T-cell (primary cell): Measurements from ENCODE around the gene ZBTB18. TPM values are rescaled to one million over a fixed set of nuclear protein-coding genes. Genes with fewer than 3 reads are reported as not detected.
A peak's percentile ranks its signal among the peaks of the same experiment; 100 is the strongest.

Source experiments
- ATAC-seq, 4 experiments: fragments of 200-7000 bp in 3 of 4; fragments of 150-1000 bp in 1 of 4; cut with Tn5 transposase; replicated peaks in 1 of 4; 1 replicate in 3 of 4; 2 replicates in 1 of 4; pipeline ENCODE4 v1.10.0; 2021; ENCODE audit warnings: moderate library complexity in 3 of 4, mild to moderate bottlenecking in 2 of 4, moderate number of reproducible peaks in 1 of 4
- CTCF ChIA-PET, 2 donors: fragments of 300-600 bp; sonication (Branson Sonifier 250); formaldehyde crosslinking; loops; one replicate each; lab custom pipeline; 2022; ENCODE audit warnings: antibody characterized with exemption in 2 of 2; lab: Charles Lee
- POLR2A ChIA-PET, 2 donors: fragments of 300-600 bp; sonication (Branson Sonifier 250); formaldehyde crosslinking; loops; one replicate each; lab custom pipeline; 2022; ENCODE audit warnings: antibody characterized with exemption in 2 of 2; lab: Charles Lee
- DNase-seq, 35 experiments: peaks; one replicate each; pipeline versions ENCODE4 v3.0.0 to v3.0.0-alpha.2; 2013 to 2023
- H3K27ac ChIP-seq: one replicate; pipeline ENCODE4 v1.5.1; 2013; ENCODE audit warnings: low read length
- H3K27me3 ChIP-seq, 2 experiments: replicated peaks in 1 of 2; 1 replicate in 1 of 2; 2 replicates in 1 of 2; pipeline versions ENCODE4 v1.6.1 to v1.7.0; 2013; ENCODE audit warnings: low read length in 1 of 2, mixed read lengths in 1 of 2; ENCODE audit not compliant: control insufficient read depth in 2 of 2, insufficient read depth in 2 of 2; ENCODE audit errors: extremely low read depth in 1 of 2
- H3K36me3 ChIP-seq, 2 donors: 1 replicate in 1 of 2; 2 replicates in 1 of 2; pipeline versions ENCODE4 v1.6.1 to v1.7.0; 2013; ENCODE audit warnings: low read length in 1 of 2; ENCODE audit not compliant: control insufficient read depth in 2 of 2, insufficient read depth in 1 of 2; ENCODE audit errors: extremely low read depth in 1 of 2
- H3K4me1 ChIP-seq, 2 experiments: 1 replicate in 1 of 2; 2 replicates in 1 of 2; pipeline versions ENCODE4 v1.6.1 to v1.7.0; 2013; ENCODE audit warnings: low read length in 2 of 2, mixed read lengths in 1 of 2; ENCODE audit not compliant: insufficient read depth in 2 of 2, control insufficient read depth in 1 of 2; ENCODE audit errors: extremely low read depth in 1 of 2
- H3K4me3 ChIP-seq, 2 donors: 1 replicate in 1 of 2; 2 replicates in 1 of 2; pipeline versions ENCODE4 v1.5.1 to v1.7.0; 2013; ENCODE audit warnings: mild to moderate bottlenecking in 2 of 2, low read length in 1 of 2, moderate library complexity in 1 of 2; ENCODE audit not compliant: control insufficient read depth in 1 of 2; ENCODE audit errors: extremely low read depth in 1 of 2
- H3K9me3 ChIP-seq: 2 replicates; pipeline ENCODE4 v1.7.0; 2013
- H3K27ac Mint-ChIP-seq, 2 donors: one replicate each; pipeline ENCODE4 v1.8.0; 2020 to 2021; ENCODE audit warnings: mild to moderate bottlenecking in 2 of 2, mixed read lengths in 2 of 2
- H3K27me3 Mint-ChIP-seq, 2 donors: one replicate each; pipeline ENCODE4 v1.8.0; 2021 to 2022; ENCODE audit warnings: mixed read lengths in 2 of 2
- H3K36me3 Mint-ChIP-seq: one replicate; pipeline ENCODE4 v1.8.0; 2021; ENCODE audit warnings: mixed read lengths
- H3K4me1 Mint-ChIP-seq, 3 donors: one replicate each; pipeline ENCODE4 v1.8.0; 2020 to 2022; ENCODE audit warnings: mixed read lengths in 3 of 3, mild to moderate bottlenecking in 1 of 3
- H3K4me3 Mint-ChIP-seq, 3 donors: one replicate each; pipeline ENCODE4 v1.8.0; 2020 to 2022; ENCODE audit warnings: mild to moderate bottlenecking in 3 of 3, mixed read lengths in 3 of 3, moderate library complexity in 3 of 3
- H3K9me3 Mint-ChIP-seq, 3 donors: one replicate each; pipeline ENCODE4 v1.8.0; 2020 to 2022; ENCODE audit warnings: mixed read lengths in 3 of 3
- WGBS: methylation state at CpG from one replicate; pipeline ENCODE4 v1.1.5; 2013; ENCODE audit warnings: missing lambda C conversion rate; ENCODE audit not compliant: insufficient coverage; 5-methylcytosine and 5-hydroxymethylcytosine counted together
- total RNA-seq, 35 experiments: library from RNA in 6 of 35; stranded (reverse) in 6 of 35; fragments of 120-200 nt in 1 of 35; gene quantifications; one replicate each; pipeline versions ENCODE4 v1.2.1 to v1.2.4 and lab custom pipeline; 2013 to 2026

The ZBTB18 gene
- total RNA-seq (10 to 100 TPM; 41.2 to 58.4 (median 52.4) TPM), total RNA-seq (lab: John Stamatoyannopoulos, UW) (20.1 to 186 (median 75.1) reads per million in 29 experiments)
- 32.4 TPM for total RNA-seq (2013)

DNA sequence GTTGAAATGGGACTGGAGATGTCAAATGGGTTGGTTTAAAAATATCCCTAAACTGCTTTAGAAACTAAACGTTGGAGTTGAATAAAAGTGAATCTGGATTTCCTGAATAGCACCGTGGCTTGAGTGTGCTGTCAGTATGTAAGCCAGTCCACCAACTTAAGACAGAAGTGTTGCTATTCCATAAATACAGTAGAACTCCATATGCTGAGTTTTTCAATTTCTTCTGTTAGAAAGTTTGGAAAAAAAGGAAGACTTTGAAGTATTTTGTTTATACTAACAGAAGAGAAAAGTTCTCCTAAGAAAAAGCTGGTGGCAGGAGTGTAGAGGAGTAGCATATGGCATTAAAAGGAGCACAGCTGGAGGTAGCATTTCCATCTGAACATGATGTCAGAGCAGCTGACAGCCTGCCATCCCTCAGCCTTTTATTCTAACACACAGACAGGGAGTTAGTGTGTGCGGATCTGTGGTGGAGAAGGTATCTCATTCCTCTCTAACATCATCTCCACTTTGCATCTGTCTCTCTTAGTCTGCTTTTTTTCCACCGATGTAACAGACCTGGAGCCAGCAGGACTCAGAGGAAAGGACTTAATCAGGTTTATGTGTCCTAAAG lies at the start of gene ZBTB18:
Gene ZBTB18, plus strand, starts transcription at position 449 of the 610 bp plus-strand sequence. Its CDS starts 149 bp downstream, at position 598.
- ATAC-seq (no peak), DNase-seq (peak in 1 of 35 experiments; percentile 30)
- Histone ChIP-seq H3K27me3 (no peaks in the 10 kb centered on the region), H3K36me3 (peaks cover 11 to 22% of the 10 kb centered on the region in 2 donors), H3K4me1 (peaks cover 25 to 50% of the 10 kb centered on the region in 2 experiments), H3K27ac (peak within 1 kb of the TSS; percentile 65), H3K9me3 (no peaks in the 10 kb centered on the region), H3K4me3 (peak within 1 kb of the TSS; percentile 74 to 95)
- H3K9me3 Mint-ChIP-seq, result no peaks in the 10 kb centered on the region
- no peaks in the 10 kb centered on the region for H3K27me3 Mint-ChIP-seq
- CTCF ChIA-PET, result interaction anchor here (0.6 to 1.3 kb wide), 5 partner anchors 9 to 24 kb away, joined by 3 to 10 read pairs (median 4); no protein-coding TSS in a partner anchor
- no CpG with 5 or more reads among the region's 4 CpGs for WGBS
- peak within 1 kb of the TSS in 1 of 3 donors; percentile 98 for H3K4me3 Mint-ChIP-seq
- H3K4me1 Mint-ChIP-seq, result peaks cover 16 to 26% (median 23%) of the 10 kb centered on the region in 3 donors
- peaks cover 6% of the 10 kb centered on the region for H3K36me3 Mint-ChIP-seq
- H3K27ac Mint-ChIP-seq, result no peak within 1 kb of the TSS
- POLR2A ChIA-PET, result interaction anchor here (0.6 to 3.4 kb wide), 3 partner anchors 24 to 29 kb away, joined by 3 to 16 read pairs (median 5); no protein-coding TSS in a partner anchor

GRCh38 chr1:244002721-244003120 lies 48.4 kb upstream of the ZBTB18 start:
- Mint-ChIP-seq H3K27me3 (no peaks in the 10 kb centered on the region), H3K4me1 (peaks cover 21 to 22% (median 21%) of the 10 kb centered on the region in 3 donors), H3K4me3 (peak overlapping the region in 2 of 3 donors; percentile 25 to 58), H3K36me3 (no peaks in the 10 kb centered on the region), H3K9me3 (no peaks in the 10 kb centered on the region), H3K27ac (peak overlapping the region in 1 of 2 donors; percentile 35)
- Histone ChIP-seq H3K27ac (no peak overlapping the region), H3K9me3 (no peaks in the 10 kb centered on the region), H3K27me3 (no peaks in the 10 kb centered on the region), H3K4me3 (no peak overlapping the region), H3K36me3 (no peaks in the 10 kb centered on the region), H3K4me1 (peaks cover 8 to 24% of the 10 kb centered on the region in 2 experiments)
- no CpG with 5 or more reads among the region's 3 CpGs for WGBS
- CTCF ChIA-PET, result interaction anchor here in 1 of 2 donors (0.6 kb wide), 1 partner anchor 70 kb away, joined by 3 read pairs; no protein-coding TSS in a partner anchor
- no peak for DNase-seq
- peak; percentile 27 to 40 (median 36) for ATAC-seq
- POLR2A ChIA-PET, result no interaction called here

- Mint-ChIP-seq H3K36me3 (no peaks in the 10 kb centered on the region), H3K9me3 (no peaks in the 10 kb centered on the region), H3K4me3 (no peak overlapping the region), H3K27ac (no peak overlapping the region), H3K4me1 (peaks cover 21 to 22% (median 21%) of the 10 kb centered on the region in 3 donors), H3K27me3 (no peaks in the 10 kb centered on the region)
- Histone ChIP-seq H3K36me3 (no peaks in the 10 kb centered on the region), H3K27ac (no peak overlapping the region), H3K4me1 (peaks cover 8 to 22% of the 10 kb centered on the region in 2 experiments), H3K9me3 (no peaks in the 10 kb centered on the region), H3K27me3 (peaks cover 0 to 9% of the 10 kb centered on the region in 2 experiments), H3K4me3 (no peak overlapping the region)
- ATAC-seq (no peak), DNase-seq (no peak)
- POLR2A ChIA-PET, result no interaction called here
- 78% methylated on average over 2 of the region's 3 CpGs for WGBS
- CTCF ChIA-PET, result no interaction called here
These were observed 45.6 kb upstream of the ZBTB18 start for GRCh38 chr1:244005455-244005854.

GRCh38 chr1:244006381-244006901 lies 44.6 kb upstream of the ZBTB18 start:
- no peak overlapping the region for H3K4me3 Mint-ChIP-seq
- no CpG with 5 or more reads among the region's 3 CpGs for WGBS
- DNase-seq (no peak), ATAC-seq (no peak)
- peaks cover 21 to 22% (median 21%) of the 10 kb centered on the region in 3 donors for H3K4me1 Mint-ChIP-seq
- no peaks in the 10 kb centered on the region for H3K36me3 ChIP-seq
- H3K4me3 ChIP-seq, result no peak overlapping the region
- no peaks in the 10 kb centered on the region for H3K9me3 ChIP-seq
- H3K27me3 Mint-ChIP-seq, result no peaks in the 10 kb centered on the region
- H3K27me3 ChIP-seq, result peaks cover 0 to 9% of the 10 kb centered on the region in 2 experiments
- no peak overlapping the region for H3K27ac ChIP-seq
- peaks cover 8 to 22% of the 10 kb centered on the region in 2 experiments for H3K4me1 ChIP-seq
- H3K36me3 Mint-ChIP-seq, result no peaks in the 10 kb centered on the region
- H3K9me3 Mint-ChIP-seq, result no peaks in the 10 kb centered on the region
- ChIA-PET POLR2A (no interaction called here), CTCF (no interaction called here)
- no peak overlapping the region for H3K27ac Mint-ChIP-seq

- no peak overlapping the region for H3K4me3 Mint-ChIP-seq
- peaks cover 18 to 19% (median 18%) of the 10 kb centered on the region in 3 donors for H3K4me1 Mint-ChIP-seq
- no peak overlapping the region for H3K27ac Mint-ChIP-seq
- Histone ChIP-seq H3K4me3 (no peak overlapping the region), H3K27me3 (peaks cover 0 to 9% of the 10 kb centered on the region in 2 experiments), H3K9me3 (no peaks in the 10 kb centered on the region), H3K27ac (no peak overlapping the region), H3K4me1 (peaks cover 8 to 18% of the 10 kb centered on the region in 2 experiments), H3K36me3 (no peaks in the 10 kb centered on the region)
- ChIA-PET POLR2A (no interaction called here), CTCF (interaction anchor here in 1 of 2 donors (0.6 kb wide), 1 partner anchor 265 kb away, joined by 4 read pairs; no protein-coding TSS in a partner anchor)
- 89% methylated on average over 4 of the region's 5 CpGs for WGBS
- no peaks in the 10 kb centered on the region for H3K9me3 Mint-ChIP-seq
- ATAC-seq, result no peak
- no peak for DNase-seq
- H3K27me3 Mint-ChIP-seq, result no peaks in the 10 kb centered on the region
- no peaks in the 10 kb centered on the region for H3K36me3 Mint-ChIP-seq
These were observed 44.1 kb upstream of the ZBTB18 start for GRCh38 chr1:244006961-244007360.

- POLR2A ChIA-PET, result no interaction called here
- no peaks in the 10 kb centered on the region for H3K4me1 ChIP-seq
- WGBS, result 32% methylated on average over 5 of the region's 6 CpGs
- no peaks in the 10 kb centered on the region for H3K36me3 ChIP-seq
- CTCF ChIA-PET, result no interaction called here
- Mint-ChIP-seq H3K36me3 (no peaks in the 10 kb centered on the region), H3K9me3 (no peaks in the 10 kb centered on the region), H3K27ac (no peak overlapping the region), H3K27me3 (no peaks in the 10 kb centered on the region), H3K4me3 (no peak overlapping the region), H3K4me1 (no peaks in the 10 kb centered on the region)
- H3K4me3 ChIP-seq, result no peak overlapping the region
- H3K9me3 ChIP-seq, result no peaks in the 10 kb centered on the region
- peak in 12 of 35 experiments; percentile 1 to 23 (median 2) for DNase-seq
- H3K27me3 ChIP-seq, result peaks cover 0 to 9% of the 10 kb centered on the region in 2 experiments
- H3K27ac ChIP-seq, result no peak overlapping the region
- peak in 3 of 4 experiments; percentile 27 to 59 (median 35) for ATAC-seq
These were observed 40.9 kb upstream of the ZBTB18 start for GRCh38 chr1:244010191-244010590.
